Calu3 (cell line): ENCODE results near the gene MEGF10. TPM values are rescaled to one million over a fixed set of nuclear protein-coding genes. Genes with fewer than 3 reads are reported as not detected.

Experiments
- BruUV-seq: library from RNA; stranded (reverse); fragments of 400-500 nt; replicated peaks from 2 replicates; lab custom pipeline; 2021; lab: Mats Ljungman, UMichigan
- CTCF ChIA-PET: fragments of 300-600 bp; sonication (Branson Sonifier 250); formaldehyde crosslinking; loops from one replicate; lab custom pipeline; 2022; ENCODE audit warnings: antibody characterized with exemption; lab: Charles Lee
- DNase-seq: peaks from one replicate; pipeline ENCODE4 v3.0.0; 2022
- H3K27ac Mint-ChIP-seq: one replicate; pipeline ENCODE4 v1.8.0; 2022; ENCODE audit warnings: mixed read lengths; ENCODE audit not compliant: unreplicated experiment
- H3K27me3 Mint-ChIP-seq: one replicate; pipeline ENCODE4 v1.8.0; 2022; ENCODE audit warnings: mixed read lengths; ENCODE audit not compliant: unreplicated experiment
- H3K36me3 Mint-ChIP-seq: one replicate; pipeline ENCODE4 v1.8.0; 2022; ENCODE audit warnings: mild to moderate bottlenecking, moderate library complexity, mixed read lengths; ENCODE audit not compliant: insufficient read depth, unreplicated experiment
- H3K4me1 Mint-ChIP-seq: one replicate; pipeline ENCODE4 v1.8.0; 2022; ENCODE audit warnings: mild to moderate bottlenecking, low read depth, mixed read lengths; ENCODE audit not compliant: unreplicated experiment
- H3K4me3 Mint-ChIP-seq: one replicate; pipeline ENCODE4 v1.8.0; 2022; ENCODE audit warnings: mild to moderate bottlenecking, low read depth, moderate library complexity, mixed read lengths; ENCODE audit not compliant: unreplicated experiment
- H3K9me3 Mint-ChIP-seq: one replicate; pipeline ENCODE4 v1.8.0; 2022; ENCODE audit warnings: low read depth, mixed read lengths; ENCODE audit not compliant: unreplicated experiment
- CTCF ChIP-seq: fragments of 200-600 bp; IDR thresholded peaks from one replicate; pipeline ENCODE4 v1.8.0; 2022; ENCODE audit warnings: antibody characterized with exemption; ENCODE audit not compliant: unreplicated experiment
- intact Hi-C: fragments of 100-400 bp; cut with micrococcal nuclease; formaldehyde crosslinking; loops from one replicate; pipeline ENCODE4 v1.10.0; 2022; ENCODE audit not compliant: unreplicated experiment
- total RNA-seq: library from RNA; stranded (reverse); gene quantifications from 2 replicates; pipeline ENCODE4 v1.2.3, GENCODE V29; 2022

Gene MEGF10
- total RNA-seq, 1 experiment from 2014 or later = 0.71 TPM

- intact Hi-C loops = no loop called here
- Mint-ChIP-seq H3K4me1 (no peaks in the 10 kb centered on the region), H3K4me3 (no peak overlapping the region), H3K27me3 (peaks cover 11% of the 10 kb centered on the region), H3K27ac (no peak overlapping the region), H3K9me3 (no peaks in the 10 kb centered on the region), H3K36me3 (no peaks in the 10 kb centered on the region)
- CTCF ChIA-PET = interaction anchor here (0.9 to 1.0 kb wide), 2 partner anchors 10 to 95 kb away, joined by 3 read pairs; no protein-coding TSS in a partner anchor
- BruUV-seq = no TSS peak
- DNase-seq = no peak
- no peak for TF ChIP-seq CTCF
These were observed 42.9 kb downstream of the MEGF10 start for GRCh38 chr5:127333483-127333882.

GRCh38 chr5:127335381-127335780 is 44.8 kb downstream of the MEGF10 start:
- Mint-ChIP-seq H3K27me3 (peaks cover 11% of the 10 kb centered on the region), H3K4me3 (no peak overlapping the region), H3K27ac (no peak overlapping the region), H3K36me3 (no peaks in the 10 kb centered on the region), H3K4me1 (no peaks in the 10 kb centered on the region), H3K9me3 (no peaks in the 10 kb centered on the region)
- BruUV-seq = no TSS peak
- CTCF ChIA-PET = interaction anchor here (0.6 kb wide), 1 partner anchor 794 kb away, joined by 5 read pairs; no protein-coding TSS in a partner anchor
- DNase-seq = no peak
- no peak for TF ChIP-seq CTCF
- intact Hi-C loops = no loop called here

- TF ChIP-seq CTCF = no peak
- CTCF ChIA-PET = no interaction called here
- BruUV-seq = no TSS peak
- intact Hi-C loops = no loop called here
- Mint-ChIP-seq H3K36me3 (no peaks in the 10 kb centered on the region), H3K4me1 (no peaks in the 10 kb centered on the region), H3K4me3 (no peak overlapping the region), H3K9me3 (no peaks in the 10 kb centered on the region), H3K27ac (no peak overlapping the region), H3K27me3 (peaks cover 8% of the 10 kb centered on the region)
- DNase-seq = no peak
These were observed 47.3 kb downstream of the MEGF10 start for GRCh38 chr5:127337876-127338275.

GRCh38 chr5:127338501-127338900 is 47.9 kb downstream of the MEGF10 start:
- Mint-ChIP-seq H3K4me1 (no peaks in the 10 kb centered on the region), H3K9me3 (no peaks in the 10 kb centered on the region), H3K27ac (no peak overlapping the region), H3K36me3 (no peaks in the 10 kb centered on the region), H3K27me3 (peaks cover 2% of the 10 kb centered on the region), H3K4me3 (no peak overlapping the region)
- no peak for TF ChIP-seq CTCF
- intact Hi-C loops = no loop called here
- DNase-seq = no peak
- no TSS peak for BruUV-seq
- CTCF ChIA-PET = no interaction called here
